ENCODE measurements around the gene ADAM23. TPM values are rescaled to one million over a fixed set of nuclear protein-coding genes. Genes with fewer than 3 reads are reported as not detected.

ADAM23 gene
- total RNA-seq, 4 donors from 2014 or later, result 2.7 to 12.5 (median 4.9) TPM

DNA sequence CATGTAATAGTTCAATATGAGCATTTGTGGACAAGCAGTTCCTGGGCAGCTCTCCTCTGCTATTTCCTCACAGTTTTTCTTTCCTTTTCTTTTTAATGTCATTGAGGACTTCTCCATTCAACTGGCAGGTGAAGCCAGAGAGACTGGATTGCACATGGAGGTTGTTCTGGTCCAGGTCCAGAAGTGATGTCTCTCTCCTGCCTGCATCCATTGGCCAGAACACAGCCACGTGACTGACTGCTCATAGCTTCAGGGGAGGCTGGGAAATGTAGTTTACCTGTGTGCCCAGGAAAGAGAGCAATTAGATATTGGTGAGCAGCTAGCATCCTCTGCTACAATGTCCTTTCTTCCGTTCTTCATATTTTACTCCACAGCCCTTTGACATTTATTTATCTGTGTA, 20.2 kb upstream of the ADAM23 start:
- no peaks in the 10 kb centered on the region for H3K27me3 ChIP-seq
- WGBS, 2 donors, result 77 to 84% methylated on average over 2 of the region's 2 CpGs
- H3K27ac ChIP-seq, result no peak overlapping the region
- no peaks in the 10 kb centered on the region for H3K36me3 ChIP-seq
- TF ChIP-seq, protein P1, sequence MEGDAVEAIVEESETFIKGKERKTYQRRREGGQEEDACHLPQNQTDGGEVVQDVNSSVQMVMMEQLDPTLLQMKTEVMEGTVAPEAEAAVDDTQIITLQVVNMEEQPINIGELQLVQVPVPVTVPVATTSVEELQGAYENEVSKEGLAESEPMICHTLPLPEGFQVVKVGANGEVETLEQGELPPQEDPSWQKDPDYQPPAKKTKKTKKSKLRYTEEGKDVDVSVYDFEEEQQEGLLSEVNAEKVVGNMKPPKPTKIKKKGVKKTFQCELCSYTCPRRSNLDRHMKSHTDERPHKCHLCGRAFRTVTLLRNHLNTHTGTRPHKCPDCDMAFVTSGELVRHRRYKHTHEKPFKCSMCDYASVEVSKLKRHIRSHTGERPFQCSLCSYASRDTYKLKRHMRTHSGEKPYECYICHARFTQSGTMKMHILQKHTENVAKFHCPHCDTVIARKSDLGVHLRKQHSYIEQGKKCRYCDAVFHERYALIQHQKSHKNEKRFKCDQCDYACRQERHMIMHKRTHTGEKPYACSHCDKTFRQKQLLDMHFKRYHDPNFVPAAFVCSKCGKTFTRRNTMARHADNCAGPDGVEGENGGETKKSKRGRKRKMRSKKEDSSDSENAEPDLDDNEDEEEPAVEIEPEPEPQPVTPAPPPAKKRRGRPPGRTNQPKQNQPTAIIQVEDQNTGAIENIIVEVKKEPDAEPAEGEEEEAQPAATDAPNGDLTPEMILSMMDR (IDR thresholded peaks at IDR 0.05), result no peak
- TF ChIP-seq POLR2A (IDR thresholded peaks at IDR 0.05), result no peak
- TF ChIP-seq EP300 (IDR thresholded peaks at IDR 0.05), result no peak
- H3K4me1 ChIP-seq, result no peaks in the 10 kb centered on the region
- DNase-seq (ENCODE audit: low spot score in 2 of 2), result no peak
- H3K9me3 ChIP-seq, result peaks cover 0 to 7% (median 0%) of the 10 kb centered on the region in 4 donors
- H3K4me3 ChIP-seq, result no peak overlapping the region

DNA sequence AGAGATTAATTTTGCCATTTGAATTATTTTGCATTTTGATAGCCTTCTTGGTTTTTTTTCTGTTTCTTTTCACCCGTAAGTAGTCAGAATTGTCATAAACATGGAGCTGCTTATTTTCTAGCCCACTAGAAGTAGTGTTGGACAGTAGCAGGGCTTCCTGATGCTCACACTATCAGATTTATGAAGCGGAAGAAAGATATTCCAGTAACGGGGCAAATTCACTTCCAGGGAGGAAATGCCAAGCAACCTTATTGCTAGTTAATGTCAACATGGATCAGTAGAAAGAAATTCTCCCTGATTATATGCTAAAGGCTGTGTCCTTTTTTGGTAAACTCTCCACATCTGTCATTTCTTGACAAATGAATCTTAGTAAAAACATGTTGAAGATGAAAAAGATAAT, 19.2 kb upstream of the ADAM23 start:
- no peak for DNase-seq (ENCODE audit: low spot score in 2 of 2)
- no peaks in the 10 kb centered on the region for H3K27me3 ChIP-seq
- H3K36me3 ChIP-seq, result no peaks in the 10 kb centered on the region
- 40 to 49% methylated on average over 3 of the region's 3 CpGs for WGBS, 2 donors
- no peaks in the 10 kb centered on the region for H3K4me1 ChIP-seq
- TF ChIP-seq EP300 (IDR thresholded peaks at IDR 0.05) (no peak), POLR2A (IDR thresholded peaks at IDR 0.05) (no peak)
- no peaks in the 10 kb centered on the region for H3K9me3 ChIP-seq
- H3K4me3 ChIP-seq, result no peak overlapping the region
- H3K27ac ChIP-seq, result no peak overlapping the region

DNA sequence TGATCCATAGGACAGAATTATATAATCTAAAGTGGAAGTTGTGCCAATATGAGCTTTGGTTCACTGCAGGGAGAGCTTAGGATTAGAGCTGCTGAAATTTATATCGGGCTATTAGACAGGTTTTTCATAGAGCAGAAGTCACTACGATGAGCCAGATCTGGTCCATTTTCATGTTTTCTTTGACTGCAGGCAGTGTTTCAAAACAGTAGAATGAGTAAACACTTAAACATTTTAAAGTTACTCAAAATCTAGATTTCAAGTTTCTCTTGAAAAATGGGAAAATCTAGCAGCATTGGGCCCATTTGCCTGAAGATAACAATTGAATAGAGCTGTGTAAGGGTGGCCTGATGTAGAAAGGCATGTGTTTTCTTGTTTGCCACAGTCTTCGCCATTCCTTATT, 14.5 kb upstream of the ADAM23 start:
- no peak for DNase-seq (ENCODE audit: low spot score in 2 of 2)
- H3K27me3 ChIP-seq, result no peaks in the 10 kb centered on the region
- H3K9me3 ChIP-seq, result no peaks in the 10 kb centered on the region
- H3K36me3 ChIP-seq, result no peaks in the 10 kb centered on the region
- no peaks in the 10 kb centered on the region for H3K4me1 ChIP-seq
- no peak overlapping the region for H3K4me3 ChIP-seq
- no peak for TF ChIP-seq POLR2A (IDR thresholded peaks at IDR 0.05)
- TF ChIP-seq, protein P1 (IDR thresholded peaks at IDR 0.05), result no peak
- no peak for TF ChIP-seq EP300 (IDR thresholded peaks at IDR 0.05)
- no peak overlapping the region for H3K27ac ChIP-seq
- 90 to 94% methylated on average over 3 of the region's 3 CpGs for whole genome bisulfite sequencing, 2 donors

DNA sequence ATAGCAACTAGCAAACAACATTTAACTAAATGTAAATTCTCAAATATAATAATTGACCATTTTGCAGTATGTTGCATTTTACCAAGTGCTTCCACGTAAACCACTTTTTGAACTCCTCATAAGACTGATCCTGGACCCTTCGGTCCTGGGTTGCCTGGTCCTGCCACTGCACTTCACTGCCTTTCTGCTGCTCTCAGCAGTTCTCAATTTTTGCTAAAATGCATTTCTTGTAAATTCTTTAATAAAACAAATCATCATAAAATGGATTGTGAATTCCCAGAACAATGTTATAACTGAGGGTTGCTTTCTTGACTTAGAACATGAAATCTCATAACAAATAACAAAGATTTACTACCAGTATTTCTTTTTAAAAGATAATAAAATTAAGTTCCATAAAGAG, 12.9 kb upstream of the ADAM23 start:
- Histone ChIP-seq H3K9me3 (no peaks in the 10 kb centered on the region), H3K36me3 (no peaks in the 10 kb centered on the region), H3K27ac (no peak overlapping the region), H3K27me3 (no peaks in the 10 kb centered on the region), H3K4me3 (no peak overlapping the region), H3K4me1 (no peaks in the 10 kb centered on the region)
- TF ChIP-seq, protein P1 (IDR thresholded peaks at IDR 0.05), result no peak
- TF ChIP-seq EP300 (IDR thresholded peaks at IDR 0.05) (no peak), POLR2A (IDR thresholded peaks at IDR 0.05) (no peak)
- 91 to 94% methylated on average over 2 of the region's 2 CpGs for WGBS, 2 donors
- DNase-seq (ENCODE audit: low spot score in 2 of 2), result no peak

DNA sequence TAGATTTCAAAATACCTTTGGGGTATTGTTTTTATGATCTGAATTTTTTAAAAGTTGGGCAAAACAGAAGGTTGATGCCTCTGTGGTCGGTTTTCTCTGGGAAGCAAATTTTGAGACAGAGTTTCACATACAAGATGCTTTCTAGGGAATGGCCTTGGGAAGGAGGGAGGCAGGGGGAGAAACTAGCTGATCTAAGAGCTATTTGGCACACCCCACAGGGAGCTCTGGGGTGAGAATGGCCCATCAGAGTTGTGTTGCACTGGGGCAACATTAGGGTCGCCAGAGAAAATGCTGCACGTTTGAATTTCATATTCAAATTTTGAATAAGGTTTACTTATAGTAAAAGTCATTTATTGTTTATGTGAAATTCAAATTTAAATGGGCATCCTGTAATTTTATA, 11.9 kb upstream of the ADAM23 start:
- 69 to 70% methylated on average over 3 of the region's 3 CpGs for WGBS, 2 donors
- Histone ChIP-seq H3K9me3 (no peaks in the 10 kb centered on the region), H3K27ac (no peak overlapping the region), H3K4me1 (no peaks in the 10 kb centered on the region), H3K27me3 (no peaks in the 10 kb centered on the region), H3K36me3 (no peaks in the 10 kb centered on the region), H3K4me3 (no peak overlapping the region)
- DNase-seq (ENCODE audit: low spot score in 2 of 2), result no peak
- TF ChIP-seq, protein P1 (IDR thresholded peaks at IDR 0.05), result no peak
- TF ChIP-seq POLR2A (IDR thresholded peaks at IDR 0.05), result no peak
- no peak for TF ChIP-seq EP300 (IDR thresholded peaks at IDR 0.05)

All from tibial nerve (tissue), 4 donors.